Astrocyte (in vitro differentiated cells and primary cell): ENCODE data around the gene CISD3. TPM values are rescaled to one million over a fixed set of nuclear protein-coding genes. Genes with fewer than 3 reads are reported as not detected.

Experiments used
- DNase-seq: peaks from one replicate; pipeline ENCODE4 v3.0.0-alpha.2; 2010; ENCODE audit warnings: low read depth
- FAIRE-seq: peaks from 2 replicates; lab custom pipeline; 2011; peaks lifted over from hg19 to GRCh38; lab: Jason Lieb, UNC
- H2AFZ ChIP-seq: 2 replicates; pipeline ENCODE4 v1.6.0; 2012; ENCODE audit warnings: low read depth, low read length, inconsistent platforms
- H3K27ac ChIP-seq: 2 replicates; pipeline ENCODE4 v1.5.1; 2011; ENCODE audit warnings: low read depth, low read length, inconsistent platforms
- H3K27me3 ChIP-seq: 2 replicates; pipeline ENCODE4 v1.6.0; 2011; ENCODE audit warnings: low read length, inconsistent platforms; ENCODE audit not compliant: insufficient read depth
- H3K36me3 ChIP-seq: 2 replicates; pipeline ENCODE4 v1.5.1; 2011; ENCODE audit warnings: low read length, inconsistent platforms; ENCODE audit not compliant: insufficient read depth
- H3K4me1 ChIP-seq: 2 replicates; pipeline ENCODE4 v1.5.1; 2011; ENCODE audit warnings: low read length, inconsistent platforms; ENCODE audit not compliant: insufficient read depth
- H3K4me2 ChIP-seq: 2 replicates; pipeline ENCODE4 v1.6.0; 2012; ENCODE audit warnings: low read length, inconsistent platforms
- H3K4me3 ChIP-seq: 2 replicates; pipeline ENCODE4 v1.5.1; 2011; ENCODE audit warnings: low read depth, mild to moderate bottlenecking, low read length, inconsistent platforms; ENCODE audit not compliant: insufficient read depth
- H3K79me2 ChIP-seq: 2 replicates; pipeline ENCODE4 v1.6.0; 2012; ENCODE audit warnings: mild to moderate bottlenecking, low read length, inconsistent platforms; ENCODE audit not compliant: insufficient read depth
- H3K9ac ChIP-seq: 2 replicates; pipeline ENCODE4 v1.6.0; 2012; ENCODE audit warnings: mild to moderate bottlenecking, low read length, inconsistent platforms
- H3K9me3 ChIP-seq: 2 replicates; pipeline ENCODE4 v1.5.1; 2012; ENCODE audit warnings: low read depth, mild to moderate bottlenecking, low read length, inconsistent platforms; ENCODE audit not compliant: insufficient read depth
- H4K20me1 ChIP-seq: 2 replicates; pipeline ENCODE4 v1.6.0; 2012; ENCODE audit warnings: low read length, inconsistent platforms; ENCODE audit not compliant: insufficient read depth
- H3K27ac Mint-ChIP-seq: one replicate; pipeline ENCODE4 v1.8.0; 2021; ENCODE audit warnings: mild to moderate bottlenecking, mixed read lengths; ENCODE audit not compliant: unreplicated experiment
- H3K27me3 Mint-ChIP-seq: one replicate; pipeline ENCODE4 v1.8.0; 2021; ENCODE audit warnings: low read depth, mixed read lengths; ENCODE audit not compliant: unreplicated experiment
- H3K36me3 Mint-ChIP-seq: one replicate; pipeline ENCODE4 v1.8.0; 2021; ENCODE audit warnings: low read depth, mixed read lengths; ENCODE audit not compliant: unreplicated experiment
- H3K4me1 Mint-ChIP-seq: one replicate; pipeline ENCODE4 v1.8.0; 2021; ENCODE audit warnings: low read depth, mixed read lengths; ENCODE audit not compliant: unreplicated experiment
- H3K4me3 Mint-ChIP-seq: one replicate; pipeline ENCODE4 v1.8.0; 2021; ENCODE audit warnings: mild to moderate bottlenecking, moderate library complexity, mixed read lengths; ENCODE audit not compliant: unreplicated experiment
- H3K9me3 Mint-ChIP-seq: one replicate; pipeline ENCODE4 v1.8.0; 2021; ENCODE audit warnings: mild to moderate bottlenecking, mixed read lengths; ENCODE audit not compliant: unreplicated experiment
- CTCF ChIP-seq: IDR thresholded peaks from 2 replicates; pipeline ENCODE4 v1.5.1; 2011; ENCODE audit warnings: low read depth, mild to moderate bottlenecking, inconsistent platforms, low read length, moderate library complexity; ENCODE audit not compliant: insufficient read depth
- EZH2 ChIP-seq: IDR thresholded peaks from 2 replicates; pipeline ENCODE4 v1.6.1; 2012; ENCODE audit warnings: mild to moderate bottlenecking, low read length, inconsistent platforms; ENCODE audit not compliant: insufficient read depth
- total RNA-seq: library from RNA; stranded (reverse); gene quantifications from 2 replicates; pipeline ENCODE4 v1.2.1, GENCODE V29; 2021

Gene CISD3
- total RNA-seq, 1 donor from 2014 or later, result 12.0 TPM

GRCh38 chr17:38748892-38749222 lies 18.7 kb downstream of the CISD3 start:
- Histone ChIP-seq H3K79me2 (peaks cover 58% of the 10 kb centered on the region), H3K27ac (peak overlapping the region; percentile 16), H4K20me1 (peaks cover 42% of the 10 kb centered on the region), H3K4me3 (peak overlapping the region; percentile 61), H3K4me1 (peaks cover 43% of the 10 kb centered on the region), H3K9ac (peak overlapping the region; percentile 72), H3K27me3 (no peaks in the 10 kb centered on the region), H3K9me3 (no peaks in the 10 kb centered on the region), H3K36me3 (no peaks in the 10 kb centered on the region), H3K4me2 (peak overlapping the region; percentile 92), H2AFZ (peak overlapping the region; percentile 76)
- DNase-seq (no peak), FAIRE-seq (no peak)
- Mint-ChIP-seq H3K36me3 (peaks cover 4% of the 10 kb centered on the region), H3K27ac (no peak overlapping the region), H3K9me3 (peaks cover 2% of the 10 kb centered on the region), H3K27me3 (no peaks in the 10 kb centered on the region), H3K4me1 (peaks cover 30% of the 10 kb centered on the region), H3K4me3 (peak overlapping the region; percentile 99)
- TF ChIP-seq CTCF, result no peak
- no peak for TF ChIP-seq EZH2

GRCh38 chr17:38749223-38750043 lies 19.3 kb downstream of the CISD3 start:
- peaks cover 31% of the 10 kb centered on the region for H3K4me1 Mint-ChIP-seq
- peak overlapping the region; percentile 99 for H3K4me3 Mint-ChIP-seq
- H3K27ac Mint-ChIP-seq, result peak overlapping the region; percentile 55
- H3K36me3 Mint-ChIP-seq, result peaks cover 5% of the 10 kb centered on the region
- Histone ChIP-seq H3K27me3 (no peaks in the 10 kb centered on the region), H3K4me1 (peaks cover 45% of the 10 kb centered on the region), H3K4me3 (peak overlapping the region; percentile 61), H2AFZ (peak overlapping the region; percentile 76), H3K27ac (peak overlapping the region; percentile 16), H3K79me2 (peaks cover 58% of the 10 kb centered on the region), H3K36me3 (peaks cover under 1% of the 10 kb centered on the region), H3K9me3 (no peaks in the 10 kb centered on the region), H3K4me2 (peak overlapping the region; percentile 92), H4K20me1 (peaks cover 39% of the 10 kb centered on the region), H3K9ac (peak overlapping the region; percentile 72)
- DNase-seq, result peak; percentile 47
- no peak for FAIRE-seq
- no peak for TF ChIP-seq CTCF
- TF ChIP-seq EZH2, result no peak
- H3K27me3 Mint-ChIP-seq, result no peaks in the 10 kb centered on the region
- peaks cover 2% of the 10 kb centered on the region for H3K9me3 Mint-ChIP-seq

GRCh38 chr17:38750044-38750311 lies 19.8 kb downstream of the CISD3 start:
- Mint-ChIP-seq H3K4me3 (peak overlapping the region; percentile 99), H3K36me3 (peaks cover 3% of the 10 kb centered on the region), H3K27me3 (no peaks in the 10 kb centered on the region), H3K9me3 (peaks cover 2% of the 10 kb centered on the region), H3K4me1 (peaks cover 27% of the 10 kb centered on the region), H3K27ac (peak overlapping the region; percentile 55)
- H3K36me3 ChIP-seq, result peaks cover 5% of the 10 kb centered on the region
- no peak overlapping the region for H3K27ac ChIP-seq
- peak overlapping the region; percentile 92 for H3K4me2 ChIP-seq
- DNase-seq (no peak), FAIRE-seq (no peak)
- H3K79me2 ChIP-seq, result peaks cover 58% of the 10 kb centered on the region
- peak overlapping the region; percentile 61 for H3K4me3 ChIP-seq
- peaks cover 37% of the 10 kb centered on the region for H4K20me1 ChIP-seq
- H2AFZ ChIP-seq, result peak overlapping the region; percentile 76
- no peaks in the 10 kb centered on the region for H3K9me3 ChIP-seq
- TF ChIP-seq CTCF, result no peak
- no peak for TF ChIP-seq EZH2
- peak overlapping the region; percentile 72 for H3K9ac ChIP-seq
- H3K4me1 ChIP-seq, result peaks cover 45% of the 10 kb centered on the region
- H3K27me3 ChIP-seq, result no peaks in the 10 kb centered on the region
